Fibroblast of lung (primary cell): Measurements from ENCODE around the gene CD69.

Source experiments
- EZH2 ChIP-seq: IDR thresholded peaks from 2 replicates; pipeline ENCODE4 v1.5.1; 2012; ENCODE audit warnings: low read length, control low read depth, mild to moderate bottlenecking; ENCODE audit errors: missing control alignments
- TF ChIP-seq, protein P1 (sequence below), 2 donors: IDR thresholded peaks in 1 of 2; conservative IDR thresholded peaks in 1 of 2; 1 replicate in 1 of 2; 2 replicates in 1 of 2; pipeline ENCODE4 v1.5.1; 2011 to 2012; ENCODE audit warnings: low read length in 2 of 2, control low read depth in 1 of 2, inconsistent platforms in 1 of 2, low read depth in 1 of 2, mild to moderate bottlenecking in 1 of 2

DNA sequence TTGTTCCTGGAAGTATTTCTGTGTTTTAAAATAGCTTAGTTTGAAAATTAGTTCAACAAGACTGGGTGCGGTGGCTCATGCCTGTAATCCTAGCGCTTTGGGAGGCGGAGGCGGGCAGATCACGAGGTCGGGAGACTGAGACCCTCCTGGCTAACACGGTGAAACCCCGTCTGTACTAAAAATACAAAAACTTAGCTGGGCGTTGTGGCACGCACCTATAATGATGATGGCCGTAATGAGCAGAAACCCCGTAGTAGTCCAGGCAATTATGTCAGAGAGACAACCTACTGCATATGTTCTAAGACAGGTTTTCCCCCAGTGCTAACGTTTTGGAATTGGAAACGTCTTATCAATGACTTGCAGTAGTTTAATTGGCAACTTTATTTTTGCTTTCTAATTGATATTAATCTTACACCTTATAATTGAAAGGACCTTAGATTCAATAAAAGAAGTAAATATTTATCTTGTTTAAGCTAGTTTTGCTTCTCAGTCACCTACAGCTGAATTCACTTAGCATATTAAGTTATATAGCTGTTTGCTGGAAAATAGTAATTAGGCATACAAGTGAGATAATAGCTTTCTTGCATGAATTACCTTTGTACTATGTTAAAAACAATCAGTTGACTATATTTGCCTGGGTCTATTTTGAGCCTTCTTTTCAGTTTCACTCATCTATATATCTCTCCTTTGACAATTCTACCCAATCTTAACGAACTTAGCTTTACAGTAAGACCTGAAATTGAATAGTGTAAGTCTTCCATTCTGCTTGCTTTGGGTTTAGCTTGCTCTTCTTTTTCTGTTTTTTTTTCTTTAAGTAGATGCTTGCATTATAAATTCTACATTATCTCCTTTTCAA, 43.4 kb downstream of the CD69 start:
- TF ChIP-seq, protein P1, sequence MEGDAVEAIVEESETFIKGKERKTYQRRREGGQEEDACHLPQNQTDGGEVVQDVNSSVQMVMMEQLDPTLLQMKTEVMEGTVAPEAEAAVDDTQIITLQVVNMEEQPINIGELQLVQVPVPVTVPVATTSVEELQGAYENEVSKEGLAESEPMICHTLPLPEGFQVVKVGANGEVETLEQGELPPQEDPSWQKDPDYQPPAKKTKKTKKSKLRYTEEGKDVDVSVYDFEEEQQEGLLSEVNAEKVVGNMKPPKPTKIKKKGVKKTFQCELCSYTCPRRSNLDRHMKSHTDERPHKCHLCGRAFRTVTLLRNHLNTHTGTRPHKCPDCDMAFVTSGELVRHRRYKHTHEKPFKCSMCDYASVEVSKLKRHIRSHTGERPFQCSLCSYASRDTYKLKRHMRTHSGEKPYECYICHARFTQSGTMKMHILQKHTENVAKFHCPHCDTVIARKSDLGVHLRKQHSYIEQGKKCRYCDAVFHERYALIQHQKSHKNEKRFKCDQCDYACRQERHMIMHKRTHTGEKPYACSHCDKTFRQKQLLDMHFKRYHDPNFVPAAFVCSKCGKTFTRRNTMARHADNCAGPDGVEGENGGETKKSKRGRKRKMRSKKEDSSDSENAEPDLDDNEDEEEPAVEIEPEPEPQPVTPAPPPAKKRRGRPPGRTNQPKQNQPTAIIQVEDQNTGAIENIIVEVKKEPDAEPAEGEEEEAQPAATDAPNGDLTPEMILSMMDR (conservative IDR thresholded peaks at IDR 0.05 in 1 of 2, IDR thresholded peaks at IDR 0.05 in 1 of 2; ENCODE audit: low read depth in 1 of 2, low read length in 2 of 2): no peak
- TF ChIP-seq EZH2: no peak
